Brain microvascular endothelial cell (primary cell): ENCODE data around the gene CEP112.

Experiments
- DNase-seq: peaks from one replicate; pipeline ENCODE4 v3.0.0-alpha.2; 2020
- H3K27ac ChIP-seq: fragments of 250-450 bp; sonication (Bioruptor Pico); 2 replicates; pipeline ENCODE4 v1.5.1; 2020; ENCODE audit warnings: mild to moderate bottlenecking, moderate library complexity
- H3K27me3 ChIP-seq: fragments of 250-450 bp; sonication (Bioruptor Pico); replicated peaks from 2 replicates; pipeline ENCODE4 v1.5.1; 2020; ENCODE audit warnings: mild to moderate bottlenecking
- H3K36me3 ChIP-seq: fragments of 250-450 bp; sonication (Bioruptor Pico); replicated peaks from 2 replicates; pipeline ENCODE4 v1.5.1; 2020; ENCODE audit warnings: mild to moderate bottlenecking
- H3K4me3 ChIP-seq: 2 replicates; pipeline ENCODE4 v1.5.1; 2011; ENCODE audit warnings: low read depth, mild to moderate bottlenecking, control low read depth, low read length, moderate library complexity
- in situ Hi-C: cut with HindIII; loops from 2 replicates; pipeline ENCODE4 v1.10.0; 2017; ENCODE audit warnings: low sequenced_read_pairs, low pct_ligation_motif_present
- TF ChIP-seq, protein P1 (sequence below): IDR thresholded peaks from 2 replicates; pipeline ENCODE4 v1.5.1; 2011; ENCODE audit warnings: low read depth, mild to moderate bottlenecking, moderate library complexity, low read length, control low read depth, inconsistent platforms; ENCODE audit errors: missing control alignments

CEP112 gene

GRCh38 chr17:65679165-65679845, 512.6 kb downstream of the CEP112 start:
- in situ Hi-C loops = no loop called here
- Histone ChIP-seq H3K36me3 (no peaks in the 10 kb centered on the region), H3K27ac (no peak overlapping the region), H3K27me3 (no peaks in the 10 kb centered on the region), H3K4me3 (no peak overlapping the region)
- DNase-seq = no peak
- TF ChIP-seq, protein P1, sequence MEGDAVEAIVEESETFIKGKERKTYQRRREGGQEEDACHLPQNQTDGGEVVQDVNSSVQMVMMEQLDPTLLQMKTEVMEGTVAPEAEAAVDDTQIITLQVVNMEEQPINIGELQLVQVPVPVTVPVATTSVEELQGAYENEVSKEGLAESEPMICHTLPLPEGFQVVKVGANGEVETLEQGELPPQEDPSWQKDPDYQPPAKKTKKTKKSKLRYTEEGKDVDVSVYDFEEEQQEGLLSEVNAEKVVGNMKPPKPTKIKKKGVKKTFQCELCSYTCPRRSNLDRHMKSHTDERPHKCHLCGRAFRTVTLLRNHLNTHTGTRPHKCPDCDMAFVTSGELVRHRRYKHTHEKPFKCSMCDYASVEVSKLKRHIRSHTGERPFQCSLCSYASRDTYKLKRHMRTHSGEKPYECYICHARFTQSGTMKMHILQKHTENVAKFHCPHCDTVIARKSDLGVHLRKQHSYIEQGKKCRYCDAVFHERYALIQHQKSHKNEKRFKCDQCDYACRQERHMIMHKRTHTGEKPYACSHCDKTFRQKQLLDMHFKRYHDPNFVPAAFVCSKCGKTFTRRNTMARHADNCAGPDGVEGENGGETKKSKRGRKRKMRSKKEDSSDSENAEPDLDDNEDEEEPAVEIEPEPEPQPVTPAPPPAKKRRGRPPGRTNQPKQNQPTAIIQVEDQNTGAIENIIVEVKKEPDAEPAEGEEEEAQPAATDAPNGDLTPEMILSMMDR = no peak

GRCh38 chr17:65678546-65678945, 513.4 kb downstream of the CEP112 start:
- Histone ChIP-seq H3K36me3 (no peaks in the 10 kb centered on the region), H3K27ac (peak overlapping the region; percentile 7), H3K4me3 (no peak overlapping the region), H3K27me3 (no peaks in the 10 kb centered on the region)
- in situ Hi-C loops = no loop called here
- TF ChIP-seq, protein P1 = no peak
- peak; percentile 41 for DNase-seq

DNA sequence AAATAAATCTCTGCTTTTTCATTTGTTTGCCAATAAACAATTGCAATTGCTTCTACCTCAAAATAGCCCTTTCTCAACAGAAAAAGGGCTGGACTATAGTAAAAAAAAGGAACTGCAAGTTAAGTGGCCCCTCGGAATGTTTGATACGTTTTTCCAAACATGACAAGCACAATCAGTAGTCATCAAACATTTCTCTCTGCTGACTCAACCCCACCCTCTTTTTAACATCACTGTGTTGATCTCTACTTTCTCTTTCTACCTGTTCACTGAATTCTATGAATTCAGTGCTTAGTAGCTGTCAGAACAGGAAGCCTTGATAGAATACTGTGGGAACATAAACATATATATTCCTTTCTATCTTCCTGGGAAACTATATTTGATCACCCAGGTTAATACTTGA, 514.0 kb downstream of the CEP112 start:
- peak; percentile 40 for DNase-seq
- H3K4me3 ChIP-seq = no peak overlapping the region
- in situ Hi-C loops = no loop called here
- H3K27ac ChIP-seq = no peak overlapping the region
- TF ChIP-seq, protein P1 = no peak
- no peaks in the 10 kb centered on the region for H3K36me3 ChIP-seq
- H3K27me3 ChIP-seq = no peaks in the 10 kb centered on the region

GRCh38 chr17:65674246-65675045, 517.5 kb downstream of the CEP112 start:
- H3K27me3 ChIP-seq = no peaks in the 10 kb centered on the region
- DNase-seq = no peak
- H3K36me3 ChIP-seq = no peaks in the 10 kb centered on the region
- in situ Hi-C loops = no loop called here
- no peak overlapping the region for H3K4me3 ChIP-seq
- TF ChIP-seq, protein P1 = no peak
- H3K27ac ChIP-seq = no peak overlapping the region

GRCh38 chr17:65670667-65671371, 521.1 kb downstream of the CEP112 start:
- Histone ChIP-seq H3K27me3 (no peaks in the 10 kb centered on the region), H3K4me3 (no peak overlapping the region), H3K36me3 (no peaks in the 10 kb centered on the region), H3K27ac (no peak overlapping the region)
- no peak for DNase-seq
- in situ Hi-C loops = no loop called here
- TF ChIP-seq, protein P1 = no peak
